Progenitor cell of endocrine pancreas (in vitro differentiated cells): ENCODE results near the gene RHOH. TPM values are rescaled to one million over a fixed set of nuclear protein-coding genes. Genes with fewer than 3 reads are reported as not detected.
A peak's percentile ranks its signal among the peaks of the same experiment; 100 is the strongest.

Experiments used
- DNase-seq: peaks from one replicate; pipeline ENCODE4 v3.0.0; 2021; ENCODE audit warnings: low spot score; ENCODE audit not compliant: unreplicated experiment
- H3K27ac Mint-ChIP-seq: 2 replicates; pipeline ENCODE4 v1.8.0; 2021; ENCODE audit warnings: mild to moderate bottlenecking, moderate library complexity, mixed read lengths
- H3K27me3 Mint-ChIP-seq: 2 replicates; pipeline ENCODE4 v1.8.0; 2021; ENCODE audit warnings: mixed read lengths
- H3K36me3 Mint-ChIP-seq: 2 replicates; pipeline ENCODE4 v1.8.0; 2022; ENCODE audit warnings: mixed read lengths; ENCODE audit not compliant: insufficient read depth
- H3K4me1 Mint-ChIP-seq: 2 replicates; pipeline ENCODE4 v1.8.0; 2021; ENCODE audit warnings: low read depth, mixed read lengths
- H3K4me3 Mint-ChIP-seq: 2 replicates; pipeline ENCODE4 v1.8.0; 2021; ENCODE audit warnings: low read depth, mild to moderate bottlenecking, moderate library complexity, mixed read lengths
- H3K9me3 Mint-ChIP-seq: 2 replicates; pipeline ENCODE4 v1.8.0; 2021; ENCODE audit warnings: low read depth, mixed read lengths
- total RNA-seq: library from RNA; stranded (reverse); gene quantifications from 2 replicates; pipeline ENCODE4 v1.2.1, GENCODE V29; 2021
- TF ChIP-seq, protein P1 (sequence below): fragments of 200-600 bp; sonication (generic); IDR thresholded peaks from one replicate; pipeline ENCODE4 v1.5.0; 2021; ENCODE audit warnings: antibody characterized with exemption, mild to moderate bottlenecking; ENCODE audit not compliant: unreplicated experiment

RHOH gene
- total RNA-seq, 1 donor from 2014 or later, result 4.5 TPM

DNA sequence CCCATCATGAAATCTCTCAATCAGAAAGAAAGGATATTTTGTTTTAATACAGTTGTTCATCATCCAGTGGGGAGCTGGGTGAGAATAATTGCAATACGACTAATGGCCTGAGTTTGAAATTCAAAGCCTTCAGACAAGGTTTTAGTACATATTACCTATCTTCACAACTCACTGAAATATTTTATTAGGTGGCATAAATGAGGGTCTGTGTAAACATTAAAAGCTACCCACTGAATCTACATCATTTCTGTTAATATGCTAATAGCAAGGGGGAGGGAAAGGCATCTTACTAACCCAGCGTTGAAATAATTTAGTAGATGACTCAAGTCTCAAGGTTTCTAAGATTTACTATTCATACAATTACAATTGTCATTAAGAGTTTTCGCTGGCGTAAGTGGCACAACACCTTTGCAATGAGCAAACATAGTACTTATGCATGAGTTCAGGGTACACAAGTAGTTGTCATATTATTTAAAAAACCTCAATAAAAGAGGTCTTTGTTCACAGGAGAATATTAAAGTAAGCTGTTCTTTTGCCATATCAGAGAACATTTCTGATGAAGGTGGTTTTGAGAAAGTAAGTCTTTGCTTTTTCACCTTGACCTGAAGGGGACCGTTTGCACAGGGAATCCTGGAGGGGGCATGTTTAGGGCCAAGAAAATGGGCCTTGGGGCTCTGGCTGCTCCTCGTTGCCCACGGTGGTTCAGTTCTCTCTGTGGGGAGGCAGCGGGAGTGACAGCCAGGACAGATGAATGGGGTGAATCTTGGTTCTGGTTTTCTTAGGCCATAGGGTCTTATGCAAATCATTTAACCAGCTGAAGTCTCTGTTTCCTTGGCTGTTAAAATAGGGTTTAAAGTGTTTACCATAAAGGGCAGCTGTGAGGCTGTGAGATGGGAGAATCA is 4.5 kb upstream of the RHOH start:
- DNase-seq, result no peak
- Mint-ChIP-seq H3K27me3 (no peaks in the 10 kb centered on the region), H3K4me1 (peaks cover 48% of the 10 kb centered on the region), H3K27ac (peak overlapping the region; percentile 80), H3K9me3 (no peaks in the 10 kb centered on the region), H3K36me3 (no peaks in the 10 kb centered on the region), H3K4me3 (peak overlapping the region; percentile 44)
- TF ChIP-seq, protein P1, sequence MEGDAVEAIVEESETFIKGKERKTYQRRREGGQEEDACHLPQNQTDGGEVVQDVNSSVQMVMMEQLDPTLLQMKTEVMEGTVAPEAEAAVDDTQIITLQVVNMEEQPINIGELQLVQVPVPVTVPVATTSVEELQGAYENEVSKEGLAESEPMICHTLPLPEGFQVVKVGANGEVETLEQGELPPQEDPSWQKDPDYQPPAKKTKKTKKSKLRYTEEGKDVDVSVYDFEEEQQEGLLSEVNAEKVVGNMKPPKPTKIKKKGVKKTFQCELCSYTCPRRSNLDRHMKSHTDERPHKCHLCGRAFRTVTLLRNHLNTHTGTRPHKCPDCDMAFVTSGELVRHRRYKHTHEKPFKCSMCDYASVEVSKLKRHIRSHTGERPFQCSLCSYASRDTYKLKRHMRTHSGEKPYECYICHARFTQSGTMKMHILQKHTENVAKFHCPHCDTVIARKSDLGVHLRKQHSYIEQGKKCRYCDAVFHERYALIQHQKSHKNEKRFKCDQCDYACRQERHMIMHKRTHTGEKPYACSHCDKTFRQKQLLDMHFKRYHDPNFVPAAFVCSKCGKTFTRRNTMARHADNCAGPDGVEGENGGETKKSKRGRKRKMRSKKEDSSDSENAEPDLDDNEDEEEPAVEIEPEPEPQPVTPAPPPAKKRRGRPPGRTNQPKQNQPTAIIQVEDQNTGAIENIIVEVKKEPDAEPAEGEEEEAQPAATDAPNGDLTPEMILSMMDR, result no peak

DNA sequence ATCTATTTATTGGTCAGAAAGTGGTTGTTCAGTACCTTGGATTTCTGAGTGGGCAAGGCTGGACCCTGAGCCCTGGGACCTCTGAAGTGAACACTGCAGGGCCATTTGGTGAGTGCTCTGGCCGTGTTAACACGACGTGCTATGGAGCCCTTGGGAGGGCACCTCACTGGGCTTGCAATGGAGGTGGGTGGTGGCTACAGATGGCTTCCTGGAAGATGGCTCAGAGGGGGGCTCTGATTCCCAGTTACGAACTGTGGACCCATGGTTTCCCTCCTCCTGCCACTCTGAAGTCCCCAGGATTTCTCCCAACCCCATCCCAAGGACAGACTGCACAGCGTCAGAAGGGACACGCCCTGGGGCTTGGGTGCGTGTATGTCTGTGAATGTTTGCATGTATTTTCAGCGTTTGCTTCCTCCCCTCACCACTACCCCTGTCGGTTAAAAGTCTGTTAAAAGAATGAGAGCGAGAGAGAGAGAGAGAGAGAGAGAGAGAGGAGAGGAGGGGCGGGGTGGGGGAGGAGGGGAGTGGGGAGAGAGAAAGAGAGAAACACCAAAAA is 3.7 kb upstream of the RHOH start:
- no peaks in the 10 kb centered on the region for H3K9me3 Mint-ChIP-seq
- TF ChIP-seq, protein P1, result no peak
- H3K4me3 Mint-ChIP-seq, result peak overlapping the region; percentile 44
- H3K36me3 Mint-ChIP-seq, result no peaks in the 10 kb centered on the region
- H3K27ac Mint-ChIP-seq, result peak overlapping the region; percentile 25
- H3K4me1 Mint-ChIP-seq, result peaks cover 53% of the 10 kb centered on the region
- H3K27me3 Mint-ChIP-seq, result no peaks in the 10 kb centered on the region
- DNase-seq, result no peak

DNA sequence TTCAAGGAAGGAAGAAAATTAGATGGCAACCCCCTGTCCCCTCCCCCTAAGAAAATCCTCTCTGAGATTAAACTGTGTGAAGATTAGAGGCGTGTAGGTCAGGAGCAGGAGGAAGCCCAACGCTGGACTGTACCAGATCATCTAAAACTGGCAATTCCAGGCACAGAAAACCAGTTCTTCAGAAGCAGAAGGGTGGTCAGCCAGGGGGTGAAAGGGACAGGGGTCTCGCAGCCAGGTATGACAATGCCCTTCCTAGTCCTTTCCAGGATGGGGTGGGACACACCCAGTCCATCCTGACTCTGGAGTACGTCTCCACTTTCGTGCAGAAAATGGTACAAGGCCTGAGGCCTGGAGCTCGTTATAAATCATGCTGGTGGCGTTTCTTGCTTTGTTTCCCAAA is 3.3 kb upstream of the RHOH start:
- H3K9me3 Mint-ChIP-seq, result no peaks in the 10 kb centered on the region
- no peak for DNase-seq
- peaks cover 54% of the 10 kb centered on the region for H3K4me1 Mint-ChIP-seq
- no peaks in the 10 kb centered on the region for H3K27me3 Mint-ChIP-seq
- peak overlapping the region; percentile 33 for H3K27ac Mint-ChIP-seq
- no peaks in the 10 kb centered on the region for H3K36me3 Mint-ChIP-seq
- H3K4me3 Mint-ChIP-seq, result no peak overlapping the region
- TF ChIP-seq, protein P1, result no peak

DNA sequence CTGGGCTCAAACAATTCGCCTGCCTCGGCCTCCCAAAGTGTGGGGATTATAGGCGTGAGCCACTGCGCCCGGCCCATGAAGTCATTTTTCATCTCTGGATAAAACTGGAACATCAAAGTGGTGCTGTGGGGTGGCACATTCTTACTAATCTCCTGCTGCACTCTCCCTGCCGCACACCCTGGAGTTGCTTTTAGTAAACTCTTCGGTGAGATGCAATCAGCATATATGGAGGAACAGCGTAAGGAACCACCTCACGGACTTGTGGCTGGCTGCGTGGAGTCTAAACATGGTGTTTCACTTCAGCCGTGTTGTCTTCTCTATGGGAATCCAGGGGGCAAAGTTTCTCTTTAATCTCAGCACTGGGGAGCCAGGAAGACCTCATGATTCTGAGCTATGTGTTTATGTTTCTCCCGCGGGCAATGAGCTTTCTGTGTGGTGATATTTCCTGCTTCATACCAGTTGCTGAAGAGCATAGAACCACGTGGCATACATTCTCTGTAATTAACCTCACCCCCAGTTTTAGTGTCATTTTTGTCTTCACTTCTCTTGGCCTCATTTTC is 2.1 kb upstream of the RHOH start:
- TF ChIP-seq, protein P1, result no peak
- H3K27me3 Mint-ChIP-seq, result no peaks in the 10 kb centered on the region
- peak overlapping the region; percentile 46 for H3K27ac Mint-ChIP-seq
- no peaks in the 10 kb centered on the region for H3K9me3 Mint-ChIP-seq
- no peak overlapping the region for H3K4me3 Mint-ChIP-seq
- DNase-seq, result no peak
- H3K36me3 Mint-ChIP-seq, result no peaks in the 10 kb centered on the region
- peaks cover 51% of the 10 kb centered on the region for H3K4me1 Mint-ChIP-seq

DNA sequence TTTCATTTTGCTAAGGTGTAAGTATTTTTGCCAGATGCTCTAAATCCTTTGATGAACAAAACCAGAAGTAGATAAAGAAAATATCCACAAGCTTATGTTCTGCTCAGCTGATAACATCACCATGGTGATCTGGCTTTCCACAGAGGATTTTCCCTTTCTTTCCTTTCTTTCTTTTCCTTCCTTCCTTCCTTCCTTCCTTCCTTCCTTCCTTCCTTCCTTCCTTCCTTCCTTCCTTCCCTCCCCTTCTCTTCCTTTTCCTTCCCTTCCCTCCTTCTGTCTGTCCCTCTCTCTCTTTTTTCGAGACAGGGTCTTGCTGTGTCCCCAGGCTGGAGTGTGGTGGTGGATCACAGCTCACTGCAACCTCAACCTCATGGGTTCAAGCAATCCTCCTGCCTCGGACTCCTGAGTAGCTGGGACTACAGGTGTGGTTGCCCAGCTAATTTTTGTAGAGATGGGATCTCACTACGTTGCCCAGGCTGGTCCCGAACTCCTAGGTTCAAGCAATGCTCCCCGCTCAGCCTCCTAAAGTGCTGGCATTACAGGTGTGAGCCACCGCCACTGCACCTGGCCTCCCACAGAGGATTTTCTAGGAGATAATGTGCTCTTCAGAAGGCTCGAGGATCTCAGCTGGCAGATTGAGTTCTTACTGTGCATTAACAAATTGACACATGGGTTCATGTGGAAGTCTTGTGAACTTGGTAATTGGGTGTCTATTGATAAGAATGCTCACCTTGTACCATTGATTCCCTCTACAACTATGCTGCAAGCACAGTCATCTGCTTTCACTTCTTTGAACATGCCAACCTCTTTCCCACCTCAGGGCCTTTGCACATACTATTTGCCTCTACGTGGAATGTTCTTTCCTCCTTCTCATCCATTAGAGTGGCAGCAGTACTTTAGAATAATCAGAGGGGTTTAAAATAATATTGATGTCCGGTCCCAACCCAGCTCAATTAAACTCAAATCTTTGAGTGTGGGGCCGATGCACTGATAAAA is 1.4 kb upstream of the RHOH start:
- Mint-ChIP-seq H3K4me1 (peaks cover 45% of the 10 kb centered on the region), H3K27me3 (no peaks in the 10 kb centered on the region)
- TF ChIP-seq, protein P1, result no peak

More for the DNA sequence above, 1.4 kb upstream of the RHOH start:
- H3K9me3 Mint-ChIP-seq, result no peaks in the 10 kb centered on the region
- H3K27ac Mint-ChIP-seq, result no peak overlapping the region
- no peak for DNase-seq
- H3K36me3 Mint-ChIP-seq, result no peaks in the 10 kb centered on the region
- no peak overlapping the region for H3K4me3 Mint-ChIP-seq
